ENCODE data around the gene KIRREL3. TPM values are rescaled to one million over a fixed set of nuclear protein-coding genes. Genes with fewer than 3 reads are reported as not detected.

The KIRREL3 gene
- total and polyA plus RNA-seq, 2 of the 8 experiments (the other 6 are each of a cell fraction or from before 2014, with no cell fraction given): 0.29 to 0.32 TPM

GRCh38 chr11:126683766-126684728, 316.5 kb downstream of the KIRREL3 start:
- no peak overlapping the region for H3K23ac ChIP-seq (ENCODE audit: insufficient read length)
- no peak overlapping the region for H2AK5ac ChIP-seq (ENCODE audit: low read depth, low read length)
- WGBS, 2 experiments (ENCODE audit: extremely low coverage in 1 of 2, insufficient coverage in 1 of 2, insufficient read length in 1 of 2, insufficient replicate concordance in 2 of 2, low coverage in 1 of 2, low lambda C conversion rate in 2 of 2, missing lambda C conversion rate in 1 of 2): 95% methylated on average over 19 of the region's 19 CpGs; no CpG with 5 or more reads in 1 of the 2 experiments
- H3K4me3 ChIP-seq (ENCODE audit: extremely low read depth in 1 of 4, insufficient read depth in 2 of 4, low read depth in 3 of 4, low read length in 4 of 4): no peak overlapping the region
- H3K27ac ChIP-seq (ENCODE audit: low read depth, low read length): no peak overlapping the region
- no peaks in the 10 kb centered on the region for H3K23me2 ChIP-seq (ENCODE audit: low read depth, low read length)
- no peak overlapping the region for H4K91ac ChIP-seq (replicated peaks; ENCODE audit: insufficient read length, low read length)
- no peak overlapping the region for H2BK15ac ChIP-seq (ENCODE audit: low read length)
- no peak for FAIRE-seq
- H4K8ac ChIP-seq (ENCODE audit: extremely low read depth, insufficient read depth, low read length): no peak overlapping the region
- H3K79me1 ChIP-seq (ENCODE audit: low read depth, low read length): no peaks in the 10 kb centered on the region
- H3K4me2 ChIP-seq (ENCODE audit: insufficient read depth in 1 of 2, low read depth in 2 of 2, low read length in 2 of 2): no peak overlapping the region
- no peak overlapping the region for H3K4ac ChIP-seq (replicated peaks; ENCODE audit: insufficient read length, low read depth, low read length)
- H3K14ac ChIP-seq (ENCODE audit: insufficient read length): no peak overlapping the region
- H4K20me1 ChIP-seq (replicated peaks in 1 of 2; ENCODE audit: control insufficient read depth in 1 of 2, insufficient read depth in 2 of 2, low read length in 2 of 2): no peaks in the 10 kb centered on the region
- H2BK5ac ChIP-seq (ENCODE audit: low read depth, low read length): no peak overlapping the region
- no peaks in the 10 kb centered on the region for H3K9me3 ChIP-seq (ENCODE audit: insufficient read depth in 2 of 2, low read depth in 1 of 2, low read length in 1 of 2)
- H2BK20ac ChIP-seq (ENCODE audit: low read length): no peak overlapping the region
- CTCF ChIA-PET (ENCODE audit: partially characterized antibody): interaction anchor here (1.0 to 1.1 kb wide), 2 partner anchors 20 to 33 kb away, joined by 3 read pairs; no protein-coding TSS in a partner anchor
- H2AFZ ChIP-seq (ENCODE audit: low read length): no peak overlapping the region
- no peaks in the 10 kb centered on the region for H3K79me2 ChIP-seq (ENCODE audit: control insufficient read depth in 1 of 2, insufficient read depth in 2 of 2, low read length in 2 of 2)
- TF ChIP-seq HDAC6 (IDR thresholded peaks at IDR 0.05; ENCODE audit: low read depth, low read length) (no peak), BACH1 (IDR thresholded peaks at IDR 0.05; ENCODE audit: low read length) (no peak), TBP (IDR thresholded peaks at IDR 0.05; ENCODE audit: low read depth, low read length) (no peak), JUN (IDR thresholded peaks at IDR 0.05; ENCODE audit: low read depth, low read length) (no peak), JUND (IDR thresholded peaks at IDR 0.05; ENCODE audit: low read length) (no peak), TAF7 (optimal IDR thresholded peaks at IDR 0.05; ENCODE audit: borderline replicate concordance, low read depth, low read length) (no peak), POLR2AphosphoS5 (IDR thresholded peaks at IDR 0.05; ENCODE audit: low read depth, low read length) (no peak), ATF3 (IDR thresholded peaks at IDR 0.05; ENCODE audit: insufficient read depth, low read depth, low read length) (no peak), RBBP5 (IDR thresholded peaks at IDR 0.05; ENCODE audit: borderline replicate concordance, low read depth, low read length) (no peak), SUZ12 (IDR thresholded peaks at IDR 0.05; ENCODE audit: low read length) (no peak)
- DNase-seq (ENCODE audit: low read depth in 1 of 2, low spot score in 2 of 2): no peak
- no peaks in the 10 kb centered on the region for H3K27me3 ChIP-seq (replicated peaks in 1 of 4; ENCODE audit: control insufficient read depth in 3 of 4, extremely low read depth in 1 of 4, insufficient read depth in 3 of 4, low read length in 3 of 4)
- no peak overlapping the region for H2BK120ac ChIP-seq (replicated peaks; ENCODE audit: low read depth, low read length)
- H3K36me3 ChIP-seq (ENCODE audit: control insufficient read depth in 2 of 4, insufficient read depth in 4 of 4, low read length in 3 of 4): no peaks in the 10 kb centered on the region
- H3K18ac ChIP-seq (ENCODE audit: extremely low read depth, low read length): no peak overlapping the region
- no peak overlapping the region for H3K9ac ChIP-seq (replicated peaks in 1 of 4; ENCODE audit: extremely low read depth in 1 of 4, low read depth in 3 of 4, low read length in 3 of 4)
- POLR2A ChIA-PET (ENCODE audit: partially characterized antibody): no interaction called here
- H2BK12ac ChIP-seq (ENCODE audit: low read depth, low read length): no peak overlapping the region
- no peak overlapping the region for H4K5ac ChIP-seq (ENCODE audit: insufficient read length, low read depth, low read length)
- H3K4me1 ChIP-seq (replicated peaks in 1 of 4; ENCODE audit: control insufficient read depth in 3 of 4, insufficient read depth in 4 of 4, low read length in 3 of 4): peaks cover 0 to 4% (median 1%) of the 10 kb centered on the region in 4 experiments; a peak in 3 of 7 replicates
- H3K56ac ChIP-seq (replicated peaks; ENCODE audit: insufficient read length, low read depth, low read length): no peak overlapping the region

All from H1 (cell line).